ENCODE results near the gene STOML1. TPM values are rescaled to one million over a fixed set of nuclear protein-coding genes. Genes with fewer than 3 reads are reported as not detected.

The STOML1 gene
- total RNA-seq, 4 donors from 2014 or later = 8.1 to 21.7 (median 13.7) TPM

GRCh38 chr15:73934281-73934680 is 57.8 kb downstream of the STOML1 start:
- ATAC-seq = no peak
- peaks cover 3% of the 10 kb centered on the region for H3K27me3 ChIP-seq
- peaks cover under 1 to 73% (median 25%) of the 10 kb centered on the region in 3 donors for H3K4me1 ChIP-seq
- TF ChIP-seq EP300 (IDR thresholded peaks at IDR 0.05) (no peak), POLR2A (IDR thresholded peaks at IDR 0.05) (no peak), POLR2AphosphoS5 (IDR thresholded peaks at IDR 0.05) (no peak)
- TF ChIP-seq, protein P1, sequence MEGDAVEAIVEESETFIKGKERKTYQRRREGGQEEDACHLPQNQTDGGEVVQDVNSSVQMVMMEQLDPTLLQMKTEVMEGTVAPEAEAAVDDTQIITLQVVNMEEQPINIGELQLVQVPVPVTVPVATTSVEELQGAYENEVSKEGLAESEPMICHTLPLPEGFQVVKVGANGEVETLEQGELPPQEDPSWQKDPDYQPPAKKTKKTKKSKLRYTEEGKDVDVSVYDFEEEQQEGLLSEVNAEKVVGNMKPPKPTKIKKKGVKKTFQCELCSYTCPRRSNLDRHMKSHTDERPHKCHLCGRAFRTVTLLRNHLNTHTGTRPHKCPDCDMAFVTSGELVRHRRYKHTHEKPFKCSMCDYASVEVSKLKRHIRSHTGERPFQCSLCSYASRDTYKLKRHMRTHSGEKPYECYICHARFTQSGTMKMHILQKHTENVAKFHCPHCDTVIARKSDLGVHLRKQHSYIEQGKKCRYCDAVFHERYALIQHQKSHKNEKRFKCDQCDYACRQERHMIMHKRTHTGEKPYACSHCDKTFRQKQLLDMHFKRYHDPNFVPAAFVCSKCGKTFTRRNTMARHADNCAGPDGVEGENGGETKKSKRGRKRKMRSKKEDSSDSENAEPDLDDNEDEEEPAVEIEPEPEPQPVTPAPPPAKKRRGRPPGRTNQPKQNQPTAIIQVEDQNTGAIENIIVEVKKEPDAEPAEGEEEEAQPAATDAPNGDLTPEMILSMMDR (IDR thresholded peaks at IDR 0.05) = no peak
- no peak overlapping the region for H3K27ac ChIP-seq
- 82 to 84% methylated on average over 3 to 7 of the region's 7 CpGs for WGBS, 2 donors (ENCODE audit: low coverage in 1 of 2)
- no peaks in the 10 kb centered on the region for H3K9me3 ChIP-seq
- peaks cover 0 to 10% of the 10 kb centered on the region in 2 donors for H3K36me3 ChIP-seq
- H3K4me3 ChIP-seq = no peak overlapping the region

DNA sequence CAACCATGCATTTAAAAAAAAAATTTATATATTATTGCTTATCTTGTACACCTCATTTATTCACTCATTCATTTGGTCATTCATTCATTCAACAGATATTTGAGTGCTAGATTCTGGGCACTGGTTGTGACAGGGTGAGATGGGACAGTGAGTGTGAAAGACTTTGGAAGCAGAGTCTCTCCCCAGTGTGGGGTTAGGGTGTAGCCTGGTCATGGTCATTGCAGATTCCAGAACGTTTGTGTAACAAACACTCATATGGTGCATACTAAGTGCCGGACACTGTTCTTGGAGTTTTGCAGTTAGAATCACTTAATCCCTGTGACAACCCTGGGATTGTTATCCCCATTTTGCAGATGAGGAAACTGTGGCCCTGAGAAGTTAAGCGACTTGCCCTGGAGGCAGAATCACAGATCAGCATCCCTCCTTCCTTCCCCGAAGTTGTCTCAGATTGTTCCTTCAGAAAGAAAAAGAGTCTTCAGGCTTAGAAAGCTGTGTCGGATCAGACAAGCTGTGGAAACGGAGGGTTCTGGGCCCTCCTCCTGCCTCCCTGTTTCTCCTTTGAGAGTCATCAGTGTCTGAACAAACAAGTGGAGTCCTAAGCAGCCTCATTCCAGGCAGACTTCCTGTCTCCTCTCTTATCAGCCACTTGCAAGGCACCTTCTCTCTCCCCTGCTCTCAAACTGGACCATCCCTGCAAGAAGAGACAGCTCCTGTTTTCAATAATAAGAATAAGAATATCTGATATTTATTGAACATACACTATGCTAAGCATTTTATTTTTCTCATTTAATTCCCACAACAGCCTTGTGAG is 59.5 kb downstream of the STOML1 start:
- TF ChIP-seq, protein P1 (IDR thresholded peaks at IDR 0.05) = no peak
- no peak for TF ChIP-seq POLR2A (IDR thresholded peaks at IDR 0.05)
- TF ChIP-seq EP300 (IDR thresholded peaks at IDR 0.05) = no peak
- no peak for TF ChIP-seq POLR2AphosphoS5 (IDR thresholded peaks at IDR 0.05)
- H3K4me1 ChIP-seq = peaks cover 3 to 84% (median 41%) of the 10 kb centered on the region in 3 donors
- H3K27ac ChIP-seq = no peak overlapping the region
- H3K27me3 ChIP-seq = peaks cover 15% of the 10 kb centered on the region
- 56% methylated on average over 3 of the region's 6 CpGs; no CpG with 5 or more reads in 1 of the 2 donors for WGBS, 2 donors (ENCODE audit: low coverage in 1 of 2)
- ATAC-seq = no peak
- H3K36me3 ChIP-seq = peaks cover 0 to 10% of the 10 kb centered on the region in 2 donors
- H3K9me3 ChIP-seq = no peaks in the 10 kb centered on the region
- H3K4me3 ChIP-seq = no peak overlapping the region

DNA sequence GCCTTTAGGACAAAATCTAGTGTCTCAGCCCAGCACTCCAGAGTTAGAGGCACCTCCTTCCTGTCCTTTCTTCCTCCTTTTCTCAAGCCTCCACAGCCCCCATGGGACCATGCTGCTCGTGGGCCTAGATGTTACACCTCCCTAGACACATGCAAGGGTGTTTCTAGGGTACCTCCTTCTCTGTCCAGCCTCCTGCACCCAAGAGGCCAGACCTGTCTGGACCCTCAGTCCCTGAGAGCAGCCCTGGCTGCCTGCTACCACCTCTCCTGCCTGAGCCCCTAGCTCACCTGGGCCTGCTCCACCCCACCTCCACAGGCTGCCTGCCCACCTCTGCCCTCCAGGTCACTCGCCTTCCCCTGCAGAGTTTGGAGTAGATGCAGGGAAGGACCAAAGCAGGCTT is 60.7 kb downstream of the STOML1 start:
- no peak for TF ChIP-seq EP300 (IDR thresholded peaks at IDR 0.05)
- TF ChIP-seq POLR2A (IDR thresholded peaks at IDR 0.05) = no peak
- TF ChIP-seq, protein P1 (IDR thresholded peaks at IDR 0.05) = no peak
- TF ChIP-seq POLR2AphosphoS5 (IDR thresholded peaks at IDR 0.05) = no peak
- WGBS, 2 donors (ENCODE audit: low coverage in 1 of 2) = 0 to 50% methylated on average over 1 of the region's 2 CpGs
- Histone ChIP-seq H3K4me1 (peaks cover 3 to 84% (median 43%) of the 10 kb centered on the region in 3 donors), H3K9me3 (no peaks in the 10 kb centered on the region), H3K27ac (peak overlapping the region in 3 of 4 donors; percentile 58 to 67 (median 59)), H3K27me3 (peaks cover 22% of the 10 kb centered on the region), H3K4me3 (no peak overlapping the region), H3K36me3 (peaks cover 0 to 10% of the 10 kb centered on the region in 2 donors)
- ATAC-seq = no peak

GRCh38 chr15:73930790-73931281 is 61.3 kb downstream of the STOML1 start:
- H3K36me3 ChIP-seq = peaks cover 0 to 10% of the 10 kb centered on the region in 2 donors
- no peaks in the 10 kb centered on the region for H3K9me3 ChIP-seq
- ATAC-seq = no peak
- H3K27me3 ChIP-seq = peaks cover 22% of the 10 kb centered on the region
- TF ChIP-seq EP300 (IDR thresholded peaks at IDR 0.05) (no peak), POLR2A (IDR thresholded peaks at IDR 0.05) (no peak), POLR2AphosphoS5 (IDR thresholded peaks at IDR 0.05) (peak; percentile 64)
- TF ChIP-seq, protein P1 (IDR thresholded peaks at IDR 0.05) = no peak
- peaks cover 3 to 84% (median 43%) of the 10 kb centered on the region in 3 donors for H3K4me1 ChIP-seq
- H3K4me3 ChIP-seq = no peak overlapping the region
- peak overlapping the region in 3 of 4 donors; percentile 58 to 67 (median 59) for H3K27ac ChIP-seq
- 48% methylated on average over 4 of the region's 7 CpGs; no CpG with 5 or more reads in 1 of the 2 donors for WGBS, 2 donors (ENCODE audit: low coverage in 1 of 2)

Data from gastroesophageal sphincter (tissue), 4 donors.